Natural killer cell (primary cell): ENCODE measurements around the gene SH3BP5. TPM values are rescaled to one million over a fixed set of nuclear protein-coding genes. Genes with fewer than 3 reads are reported as not detected.
A peak's percentile ranks its signal among the peaks of the same experiment; 100 is the strongest.

ENCODE experiments used
- ATAC-seq, 3 donors: fragments of 150-1000 bp in 2 of 3; fragments of 200-7000 bp in 1 of 3; cut with Tn5 transposase; 1 replicate in 1 of 3; 2 replicates in 2 of 3; pipeline ENCODE4 v1.10.0; 2021; ENCODE audit warnings: mild to moderate bottlenecking in 2 of 3, moderate library complexity in 2 of 3
- DNase-seq, 2 donors: peaks; one replicate each; pipeline versions ENCODE4 v3.0.0 to v3.0.0-alpha.2; 2013 to 2021; ENCODE audit warnings: mixed read lengths in 1 of 2
- H3K27ac ChIP-seq: one replicate; pipeline ENCODE4 v1.5.1; 2013; ENCODE audit warnings: mild to moderate bottlenecking, low read length
- H3K27me3 ChIP-seq: one replicate; pipeline ENCODE4 v1.6.1; 2013; ENCODE audit warnings: low read length; ENCODE audit not compliant: control insufficient read depth, insufficient read depth
- H3K36me3 ChIP-seq: one replicate; pipeline ENCODE4 v1.6.1; 2013; ENCODE audit warnings: low read length; ENCODE audit not compliant: control insufficient read depth, insufficient read depth
- H3K4me1 ChIP-seq: one replicate; pipeline ENCODE4 v1.6.1; 2013; ENCODE audit warnings: low read length; ENCODE audit not compliant: control insufficient read depth, insufficient read depth
- H3K4me3 ChIP-seq: one replicate; pipeline ENCODE4 v1.5.1; 2013; ENCODE audit warnings: low read length
- H3K9me3 ChIP-seq: one replicate; pipeline ENCODE4 v1.6.1; 2013; ENCODE audit warnings: low read length; ENCODE audit not compliant: control insufficient read depth, insufficient read depth
- H3K27ac Mint-ChIP-seq, 2 donors: one replicate each; pipeline ENCODE4 v1.8.0; 2022; ENCODE audit warnings: mild to moderate bottlenecking in 2 of 2, mixed read lengths in 2 of 2, moderate library complexity in 1 of 2
- H3K27me3 Mint-ChIP-seq, 2 donors: one replicate each; pipeline ENCODE4 v1.8.0; 2022; ENCODE audit warnings: low read depth in 2 of 2, mixed read lengths in 2 of 2
- H3K36me3 Mint-ChIP-seq: one replicate; pipeline ENCODE4 v1.8.0; 2022; ENCODE audit warnings: mixed read lengths
- H3K4me1 Mint-ChIP-seq, 2 donors: one replicate each; pipeline ENCODE4 v1.8.0; 2022; ENCODE audit warnings: mixed read lengths in 2 of 2
- H3K4me3 Mint-ChIP-seq: one replicate; pipeline ENCODE4 v1.8.0; 2022; ENCODE audit warnings: mild to moderate bottlenecking, moderate library complexity, mixed read lengths
- H3K9me3 Mint-ChIP-seq, 2 donors: one replicate each; pipeline ENCODE4 v1.8.0; 2022; ENCODE audit warnings: mixed read lengths in 2 of 2
- CTCF ChIP-seq: fragments of 200-600 bp; IDR thresholded peaks from one replicate; pipeline ENCODE4 v1.8.0; 2022; ENCODE audit warnings: antibody characterized with exemption
- WGBS: methylation state at CpG from one replicate; pipeline ENCODE4 v1.1.7; 2013; ENCODE audit warnings: missing lambda C conversion rate; ENCODE audit not compliant: insufficient coverage; 5-methylcytosine and 5-hydroxymethylcytosine counted together
- intact Hi-C: fragments of 100-400 bp; cut with micrococcal nuclease; formaldehyde crosslinking; loops from one replicate; pipeline ENCODE4 v1.14.2; 2022
- total RNA-seq, 4 donors: library from RNA; stranded (reverse); fragments of 120-200 nt in 1 of 4; gene quantifications; one replicate each; pipeline versions ENCODE4 v1.2.3 to v1.2.4, GENCODE V29; 2013 to 2022

SH3BP5 gene
- total RNA-seq, 3 donors from 2014 or later (not counting 1 experiment from before 2014, with no cell fraction given), result 89.4 to 129 (median 91.0) TPM

GRCh38 chr3:15326037-15326436 is 6.3 kb downstream of the SH3BP5 start:
- intact Hi-C loops, result no loop called here
- Histone ChIP-seq H3K36me3 (peaks cover 6% of the 10 kb centered on the region), H3K27me3 (no peaks in the 10 kb centered on the region), H3K27ac (no peak overlapping the region), H3K4me1 (peaks cover 25% of the 10 kb centered on the region), H3K9me3 (no peaks in the 10 kb centered on the region), H3K4me3 (no peak overlapping the region)
- WGBS, result 51% methylated on average over 3 of the region's 3 CpGs
- peaks cover 43 to 63% of the 10 kb centered on the region in 2 donors for H3K4me1 Mint-ChIP-seq
- H3K4me3 Mint-ChIP-seq, result no peak overlapping the region
- H3K36me3 Mint-ChIP-seq, result no peaks in the 10 kb centered on the region
- DNase-seq (no peak), ATAC-seq (peak in 1 of 3 donors; percentile 58)
- H3K27me3 Mint-ChIP-seq, result no peaks in the 10 kb centered on the region
- TF ChIP-seq CTCF, result no peak
- peak overlapping the region in 1 of 2 donors; percentile 14 for H3K27ac Mint-ChIP-seq
- no peaks in the 10 kb centered on the region for H3K9me3 Mint-ChIP-seq

GRCh38 chr3:15325228-15325627 is 7.2 kb downstream of the SH3BP5 start:
- intact Hi-C loops, result no loop called here
- ATAC-seq (no peak), DNase-seq (no peak)
- Mint-ChIP-seq H3K27me3 (no peaks in the 10 kb centered on the region), H3K9me3 (no peaks in the 10 kb centered on the region), H3K4me3 (no peak overlapping the region), H3K36me3 (no peaks in the 10 kb centered on the region), H3K4me1 (peaks cover 42 to 62% of the 10 kb centered on the region in 2 donors), H3K27ac (no peak overlapping the region)
- 99% methylated on average over 4 of the region's 4 CpGs for WGBS
- Histone ChIP-seq H3K9me3 (no peaks in the 10 kb centered on the region), H3K4me3 (no peak overlapping the region), H3K27me3 (no peaks in the 10 kb centered on the region), H3K4me1 (peaks cover 25% of the 10 kb centered on the region), H3K27ac (no peak overlapping the region), H3K36me3 (peaks cover 6% of the 10 kb centered on the region)
- no peak for TF ChIP-seq CTCF

- H3K36me3 ChIP-seq, result peaks cover 3% of the 10 kb centered on the region
- intact Hi-C loops, result no loop called here
- H3K27ac ChIP-seq, result no peak overlapping the region
- TF ChIP-seq CTCF, result no peak
- Mint-ChIP-seq H3K4me3 (no peak overlapping the region), H3K27me3 (no peaks in the 10 kb centered on the region), H3K27ac (no peak overlapping the region), H3K4me1 (peaks cover 45 to 64% of the 10 kb centered on the region in 2 donors), H3K36me3 (no peaks in the 10 kb centered on the region), H3K9me3 (no peaks in the 10 kb centered on the region)
- ATAC-seq, result no peak
- H3K27me3 ChIP-seq, result no peaks in the 10 kb centered on the region
- no peak for DNase-seq
- WGBS, result 93% methylated on average over 3 of the region's 7 CpGs
- H3K4me1 ChIP-seq, result peaks cover 29% of the 10 kb centered on the region
- no peak overlapping the region for H3K4me3 ChIP-seq
- H3K9me3 ChIP-seq, result no peaks in the 10 kb centered on the region
These were observed 8.0 kb downstream of the SH3BP5 start for GRCh38 chr3:15324379-15324808.

- WGBS, result over 99% methylated on average over 5 of the region's 6 CpGs
- Histone ChIP-seq H3K4me3 (no peak overlapping the region), H3K4me1 (peaks cover 30% of the 10 kb centered on the region), H3K27me3 (no peaks in the 10 kb centered on the region), H3K27ac (no peak overlapping the region), H3K9me3 (no peaks in the 10 kb centered on the region), H3K36me3 (peaks cover 2% of the 10 kb centered on the region)
- intact Hi-C loops, result no loop called here
- Mint-ChIP-seq H3K27ac (no peak overlapping the region), H3K4me1 (peaks cover 46 to 62% of the 10 kb centered on the region in 2 donors), H3K4me3 (no peak overlapping the region), H3K36me3 (no peaks in the 10 kb centered on the region), H3K9me3 (no peaks in the 10 kb centered on the region), H3K27me3 (no peaks in the 10 kb centered on the region)
- TF ChIP-seq CTCF, result no peak
- no peak for DNase-seq
- no peak for ATAC-seq
These were observed 9.3 kb downstream of the SH3BP5 start for GRCh38 chr3:15323063-15323462.
